PC-3 (cell line): ENCODE results near the gene SRRD. TPM values are rescaled to one million over a fixed set of nuclear protein-coding genes. Genes with fewer than 3 reads are reported as not detected.

ENCODE experiments used
- ATAC-seq: fragments of 200-7000 bp; cut with Tn5 transposase; 2 replicates; pipeline ENCODE4 v1.9.1; 2020; ENCODE audit warnings: mild to moderate bottlenecking, moderate library complexity
- BruUV-seq: library from RNA; stranded (reverse); fragments of 400-500 nt; replicated peaks from 2 replicates; lab custom pipeline; 2021; lab: Mats Ljungman, UMichigan
- CTCF ChIA-PET: fragments of 300-600 bp; sonication (Branson Sonifier 250); formaldehyde crosslinking; loops from one replicate; lab custom pipeline; 2022; ENCODE audit warnings: antibody characterized with exemption; lab: Charles Lee
- POLR2A ChIA-PET: fragments of 300-600 bp; sonication (Branson Sonifier 250); formaldehyde crosslinking; loops from one replicate; lab custom pipeline; 2022; ENCODE audit warnings: antibody characterized with exemption; ENCODE audit not compliant: unreplicated experiment; lab: Charles Lee
- DNase-seq: peaks from one replicate; pipeline ENCODE4 v3.0.0-alpha.2; 2015
- H2AFZ ChIP-seq: fragments of 300-600 bp; sonication (generic); 2 replicates; pipeline ENCODE4 v1.6.0; 2016; ENCODE audit warnings: antibody characterized with exemption, low read length
- H3F3A ChIP-seq: fragments of 300-600 bp; sonication (generic); one replicate; pipeline ENCODE4 v1.6.0; 2017; ENCODE audit warnings: antibody characterized with exemption, low read length, control low read depth, mild to moderate bottlenecking; ENCODE audit not compliant: unreplicated experiment
- H3K27ac ChIP-seq: fragments of 300-600 bp; sonication (generic); 2 replicates; pipeline ENCODE4 v1.5.1; 2016; ENCODE audit warnings: mild to moderate bottlenecking, low read length
- H3K27me3 ChIP-seq: fragments of 300-600 bp; sonication (generic); 2 replicates; pipeline ENCODE4 v1.6.1; 2016; ENCODE audit warnings: low read length, mixed read lengths
- H3K36me3 ChIP-seq: fragments of 300-600 bp; sonication (generic); 2 replicates; pipeline ENCODE4 v1.6.1; 2016; ENCODE audit warnings: low read depth, mixed run types, low read length, mixed read lengths
- H3K4me1 ChIP-seq: fragments of 300-600 bp; sonication (generic); 2 replicates; pipeline ENCODE4 v1.5.1; 2016; ENCODE audit warnings: low read length; ENCODE audit not compliant: insufficient read depth
- H3K4me2 ChIP-seq: fragments of 300-600 bp; sonication (generic); 2 replicates; pipeline ENCODE4 v1.6.0; 2016; ENCODE audit warnings: low read length
- H3K4me3 ChIP-seq: fragments of 300-600 bp; sonication (generic); 2 replicates; pipeline ENCODE4 v1.5.1; 2016; ENCODE audit warnings: mild to moderate bottlenecking, low read length, mixed read lengths
- H3K79me2 ChIP-seq: fragments of 300-600 bp; sonication (generic); 2 replicates; pipeline ENCODE4 v1.6.1; 2017; ENCODE audit warnings: low read length, mixed read lengths
- H3K9ac ChIP-seq: fragments of 300-600 bp; sonication (generic); 2 replicates; pipeline ENCODE4 v1.6.0; 2016; ENCODE audit warnings: mild to moderate bottlenecking, low read length
- H3K9me2 ChIP-seq: fragments of 300-600 bp; sonication (generic); replicated peaks from 2 replicates; pipeline ENCODE4 v1.6.1; 2016; ENCODE audit warnings: mixed run types, low read length, mixed read lengths
- H3K9me3 ChIP-seq: fragments of 300-600 bp; sonication (generic); 2 replicates; pipeline ENCODE4 v1.6.1; 2016; ENCODE audit warnings: low read length, mixed read lengths
- H4K20me1 ChIP-seq: fragments of 300-600 bp; sonication (generic); 2 replicates; pipeline ENCODE4 v1.6.1; 2016; ENCODE audit warnings: low read length, mixed read lengths
- EZH2 ChIP-seq: fragments of 300-600 bp; sonication (generic); IDR thresholded peaks from one replicate; pipeline ENCODE4 v1.6.1; 2017; ENCODE audit warnings: antibody characterized with exemption, mild to moderate bottlenecking, low read length; ENCODE audit not compliant: unreplicated experiment
- EZH2phosphoT487 ChIP-seq: fragments of 300-600 bp; sonication (generic); IDR thresholded peaks from 2 replicates; pipeline ENCODE4 v1.6.1; 2018; ENCODE audit warnings: mild to moderate bottlenecking, antibody characterized with exemption, low read length, borderline replicate concordance
- intact Hi-C: fragments of 100-400 bp; cut with micrococcal nuclease; formaldehyde crosslinking; loops from 2 replicates; pipeline ENCODE4 v1.9.0; 2023
- total RNA-seq: library from RNA; depleted of rRNA; stranded (reverse); fragments of >200 nt; gene quantifications from 2 replicates; pipeline ENCODE4 v1.2.3, GENCODE V29; 2014
- TF ChIP-seq, protein P1 (sequence below): fragments of 300-600 bp; sonication (generic); conservative IDR thresholded peaks from 2 replicates; pipeline ENCODE4 v1.5.1; 2017; ENCODE audit warnings: antibody characterized with exemption, low read depth, mild to moderate bottlenecking, low read length

Gene SRRD
- total RNA-seq, 1 experiment from 2014 or later, result 17.6 TPM

DNA sequence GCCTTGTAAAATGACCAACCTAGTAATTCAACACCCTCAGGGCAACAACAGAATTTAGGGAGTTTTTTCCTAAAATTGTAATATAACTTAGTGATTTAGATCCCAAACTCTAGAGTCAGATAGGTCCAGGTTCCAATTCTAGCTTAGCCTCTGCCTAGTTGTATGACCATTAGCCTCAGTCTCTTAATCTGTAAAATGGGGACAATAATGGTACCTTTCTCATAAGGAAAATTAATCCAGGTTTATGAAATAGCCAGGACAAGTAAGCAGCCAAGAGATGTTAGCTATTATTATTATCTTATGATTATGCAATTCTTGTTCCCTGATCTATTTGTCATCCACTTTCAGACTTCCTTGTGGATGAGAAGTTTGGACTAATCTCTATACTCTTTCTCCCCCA, 24.5 kb downstream of the SRRD start:
- no peak overlapping the region for H3K27ac ChIP-seq
- no TSS peak for BruUV-seq
- intact Hi-C loops, result no loop called here

DNA sequence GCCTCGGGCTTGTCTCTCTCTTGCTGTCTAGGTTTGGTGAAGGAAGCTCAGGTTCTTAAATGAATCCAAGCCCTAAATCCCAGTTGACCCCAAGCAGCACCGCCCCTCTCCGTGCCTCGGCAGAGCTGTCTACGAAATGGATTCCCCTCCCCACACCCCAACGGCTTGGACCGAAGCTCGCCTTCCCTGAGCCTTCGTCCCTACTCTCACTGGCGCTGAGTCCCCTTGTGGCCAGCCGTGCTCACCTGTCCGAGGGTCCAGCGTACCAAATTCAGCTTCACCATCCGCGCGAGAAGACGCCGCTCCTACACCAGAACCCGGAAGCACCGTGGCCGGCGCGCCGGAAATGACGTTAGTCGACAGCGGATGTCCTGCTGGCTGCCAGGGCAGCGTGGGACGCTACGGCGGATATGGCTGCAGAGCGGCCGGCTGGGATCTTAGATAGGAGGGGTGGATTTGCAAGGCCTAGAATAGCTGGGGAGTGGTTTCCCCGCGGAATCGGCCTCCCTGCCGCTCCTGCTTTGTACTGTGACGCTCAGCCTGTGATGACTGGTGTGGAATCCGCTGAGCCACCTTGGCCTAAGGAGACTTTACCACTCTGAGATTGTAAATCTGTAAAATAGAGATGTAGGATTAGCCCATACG, 28.6 kb downstream of the SRRD start, which contains the start of gene TFIP11:
Gene TFIP11 (minus strand): TSS at position 325 of the 645 bp plus-strand sequence. CDS start 2,201 bp downstream, outside the sequence.
- ATAC-seq, result peak; percentile 99
- CTCF ChIA-PET, result no interaction called here

More for the DNA sequence above, 24.5 kb downstream of the SRRD start:
- Histone ChIP-seq H3F3A (no peaks in the 10 kb centered on the region), H3K9me3 (no peaks in the 10 kb centered on the region), H3K4me2 (no peak overlapping the region), H4K20me1 (no peaks in the 10 kb centered on the region), H3K9me2 (no peaks in the 10 kb centered on the region), H3K79me2 (peaks cover 23% of the 10 kb centered on the region), H3K36me3 (peaks cover 15% of the 10 kb centered on the region), H3K27me3 (no peaks in the 10 kb centered on the region), H3K9ac (no peak overlapping the region), H2AFZ (no peak overlapping the region), H3K4me1 (peaks cover 5% of the 10 kb centered on the region; the same call in 1 of the 2 replicates), H3K4me3 (no peak overlapping the region)
- TF ChIP-seq EZH2phosphoT487 (no peak), EZH2 (no peak)
- TF ChIP-seq, protein P1, sequence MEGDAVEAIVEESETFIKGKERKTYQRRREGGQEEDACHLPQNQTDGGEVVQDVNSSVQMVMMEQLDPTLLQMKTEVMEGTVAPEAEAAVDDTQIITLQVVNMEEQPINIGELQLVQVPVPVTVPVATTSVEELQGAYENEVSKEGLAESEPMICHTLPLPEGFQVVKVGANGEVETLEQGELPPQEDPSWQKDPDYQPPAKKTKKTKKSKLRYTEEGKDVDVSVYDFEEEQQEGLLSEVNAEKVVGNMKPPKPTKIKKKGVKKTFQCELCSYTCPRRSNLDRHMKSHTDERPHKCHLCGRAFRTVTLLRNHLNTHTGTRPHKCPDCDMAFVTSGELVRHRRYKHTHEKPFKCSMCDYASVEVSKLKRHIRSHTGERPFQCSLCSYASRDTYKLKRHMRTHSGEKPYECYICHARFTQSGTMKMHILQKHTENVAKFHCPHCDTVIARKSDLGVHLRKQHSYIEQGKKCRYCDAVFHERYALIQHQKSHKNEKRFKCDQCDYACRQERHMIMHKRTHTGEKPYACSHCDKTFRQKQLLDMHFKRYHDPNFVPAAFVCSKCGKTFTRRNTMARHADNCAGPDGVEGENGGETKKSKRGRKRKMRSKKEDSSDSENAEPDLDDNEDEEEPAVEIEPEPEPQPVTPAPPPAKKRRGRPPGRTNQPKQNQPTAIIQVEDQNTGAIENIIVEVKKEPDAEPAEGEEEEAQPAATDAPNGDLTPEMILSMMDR, result no peak
- ATAC-seq (no peak), DNase-seq (no peak)
- POLR2A ChIA-PET, result no interaction called here
- CTCF ChIA-PET, result no interaction called here

More for the DNA sequence above, 28.6 kb downstream of the SRRD start, which contains the start of gene TFIP11:
- H2AFZ ChIP-seq, result peak within 1 kb of the TSS; percentile 71
- no TSS peak for BruUV-seq
- peak within 1 kb of the TSS; percentile 83 for H3K4me2 ChIP-seq
- H3K27me3 ChIP-seq, result no peaks in the 10 kb centered on the region
- no peaks in the 10 kb centered on the region for H3K9me3 ChIP-seq
- peaks cover 11% of the 10 kb centered on the region; the same call in 1 of the 2 replicates for H3K4me1 ChIP-seq
- peaks cover 5% of the 10 kb centered on the region for H3K36me3 ChIP-seq
- H3K9me2 ChIP-seq, result no peaks in the 10 kb centered on the region
- peak within 1 kb of the TSS; percentile 86 for H3K4me3 ChIP-seq
- H3K79me2 ChIP-seq, result peaks cover 36% of the 10 kb centered on the region
- H3F3A ChIP-seq, result no peaks in the 10 kb centered on the region
- intact Hi-C loops, result loop anchor here (10.0 kb wide), 1 partner anchor 73 kb away; no protein-coding TSS in a partner anchor
- peak within 1 kb of the TSS; percentile 94 for H3K9ac ChIP-seq
- peak; percentile 91 for DNase-seq
- H4K20me1 ChIP-seq, result no peaks in the 10 kb centered on the region
- H3K27ac ChIP-seq, result peak within 1 kb of the TSS; percentile 28
- TF ChIP-seq EZH2 (no peak), EZH2phosphoT487 (no peak)
- TF ChIP-seq, protein P1, result no peak
- POLR2A ChIA-PET, result no interaction called here
